ENCODE measurements around the gene NDC1.

Gene NDC1

GRCh38 chr1:53732409-53732808, 105.7 kb downstream of the NDC1 start:
- no peak for DNase-seq (ENCODE audit: low read depth in 2 of 2, low spot score in 1 of 2)

- no peak for DNase-seq (ENCODE audit: low read depth in 2 of 2, low spot score in 1 of 2)
These were observed 106.3 kb downstream of the NDC1 start for GRCh38 chr1:53731779-53732305.

GRCh38 chr1:53731043-53731600, 107.0 kb downstream of the NDC1 start:
- DNase-seq (ENCODE audit: low read depth in 2 of 2, low spot score in 1 of 2), result no peak

GRCh38 chr1:53730224-53730865, 107.8 kb downstream of the NDC1 start:
- no peak for DNase-seq (ENCODE audit: low read depth in 2 of 2, low spot score in 1 of 2)

- no peak for DNase-seq (ENCODE audit: low read depth in 2 of 2, low spot score in 1 of 2)
These were observed 108.5 kb downstream of the NDC1 start for GRCh38 chr1:53729456-53730223.

GRCh38 chr1:53728702-53729455, 109.2 kb downstream of the NDC1 start:
- DNase-seq (ENCODE audit: low read depth in 2 of 2, low spot score in 1 of 2), result no peak

GRCh38 chr1:53728196-53728595, 109.9 kb downstream of the NDC1 start:
- DNase-seq (ENCODE audit: low read depth in 2 of 2, low spot score in 1 of 2), result no peak

- no peak for DNase-seq (ENCODE audit: low read depth in 2 of 2, low spot score in 1 of 2)
These were observed 110.5 kb downstream of the NDC1 start for GRCh38 chr1:53727461-53728092.

GRCh38 chr1:53726009-53726600, 112.0 kb downstream of the NDC1 start:
- no peak for DNase-seq (ENCODE audit: low read depth in 2 of 2, low spot score in 1 of 2)

GRCh38 chr1:53725238-53725689, 112.8 kb downstream of the NDC1 start:
- DNase-seq (ENCODE audit: low read depth in 2 of 2, low spot score in 1 of 2), result no peak

GRCh38 chr1:53722025-53722424, 116.1 kb downstream of the NDC1 start:
- no peak for DNase-seq (ENCODE audit: low read depth in 2 of 2, low spot score in 1 of 2)

GRCh38 chr1:53721088-53721487, 117.0 kb downstream of the NDC1 start:
- DNase-seq (ENCODE audit: low read depth in 2 of 2, low spot score in 1 of 2), result no peak

GRCh38 chr1:53719469-53719868, 118.6 kb downstream of the NDC1 start:
- DNase-seq (ENCODE audit: low read depth in 2 of 2, low spot score in 1 of 2), result no peak

- no peak for DNase-seq (ENCODE audit: low read depth in 2 of 2, low spot score in 1 of 2)
These were observed 119.7 kb downstream of the NDC1 start for GRCh38 chr1:53718443-53718842.

- DNase-seq (ENCODE audit: low read depth in 2 of 2, low spot score in 1 of 2), result no peak
These were observed 120.9 kb downstream of the NDC1 start for GRCh38 chr1:53717025-53717804.

GRCh38 chr1:53716150-53716549, 121.9 kb downstream of the NDC1 start:
- no peak for DNase-seq (ENCODE audit: low read depth in 2 of 2, low spot score in 1 of 2)

GRCh38 chr1:53715478-53715877, 122.6 kb downstream of the NDC1 start:
- DNase-seq (ENCODE audit: low read depth in 2 of 2, low spot score in 1 of 2), result no peak
